GM21515 (cell line): Measurements from ENCODE around the gene DLL1.
"Not testable (repeated sequence)": the region's sequence is repeated elsewhere in the genome, so short reads cannot be mapped to it uniquely, and the experiment has no call there.

Source experiments
- ATAC-seq: cut with Tn5 transposase; IDR thresholded peaks from one replicate; pipeline ENCODE4 v1.9.1; 2021; ENCODE audit not compliant: unreplicated experiment

DLL1 gene

GRCh38 chr6:170269151-170269845, 21.6 kb downstream of the DLL1 start:
- ATAC-seq = no peak

- no peak for ATAC-seq
Observed at GRCh38 chr6:170268216-170269129, 22.4 kb downstream of the DLL1 start.

- ATAC-seq = no peak
Observed at GRCh38 chr6:170267688-170268087, 23.2 kb downstream of the DLL1 start.

GRCh38 chr6:170266061-170266825, 24.6 kb downstream of the DLL1 start:
- no peak for ATAC-seq

- ATAC-seq = no peak
Observed at GRCh38 chr6:170265655-170266054, 25.2 kb downstream of the DLL1 start.

GRCh38 chr6:170264644-170265043, 26.2 kb downstream of the DLL1 start:
- ATAC-seq = not testable (repeated sequence)

- ATAC-seq = no peak
Observed at GRCh38 chr6:170264086-170264485, 26.8 kb downstream of the DLL1 start.

- ATAC-seq = no peak
Observed at GRCh38 chr6:170263410-170263809, 27.5 kb downstream of the DLL1 start.

- no peak for ATAC-seq
Observed at GRCh38 chr6:170262489-170263088, 28.3 kb downstream of the DLL1 start.

- ATAC-seq = no peak
Observed at GRCh38 chr6:170261643-170262488, 29.0 kb downstream of the DLL1 start.

- ATAC-seq = no peak
Observed at GRCh38 chr6:170260686-170261085, 30.2 kb downstream of the DLL1 start.

- no peak for ATAC-seq
Observed at GRCh38 chr6:170259278-170259677, 31.6 kb downstream of the DLL1 start.

- ATAC-seq = no peak
Observed at GRCh38 chr6:170258407-170258806, 32.5 kb downstream of the DLL1 start.

- no peak for ATAC-seq
Observed at GRCh38 chr6:170257376-170257775, 33.5 kb downstream of the DLL1 start.

- no peak for ATAC-seq
Observed at GRCh38 chr6:170256641-170257040, 34.2 kb downstream of the DLL1 start.

GRCh38 chr6:170255426-170256125, 35.3 kb downstream of the DLL1 start:
- ATAC-seq = no peak

- ATAC-seq = no peak
Observed at GRCh38 chr6:170254315-170255213, 36.3 kb downstream of the DLL1 start.

- no peak for ATAC-seq
Observed at GRCh38 chr6:170253910-170254269, 37.0 kb downstream of the DLL1 start.
